Measurements from ENCODE around the gene KIF16B.
"Not testable (repeated sequence)": the region's sequence is repeated elsewhere in the genome, so short reads cannot be mapped to it uniquely, and the experiment has no call there.

KIF16B gene

DNA sequence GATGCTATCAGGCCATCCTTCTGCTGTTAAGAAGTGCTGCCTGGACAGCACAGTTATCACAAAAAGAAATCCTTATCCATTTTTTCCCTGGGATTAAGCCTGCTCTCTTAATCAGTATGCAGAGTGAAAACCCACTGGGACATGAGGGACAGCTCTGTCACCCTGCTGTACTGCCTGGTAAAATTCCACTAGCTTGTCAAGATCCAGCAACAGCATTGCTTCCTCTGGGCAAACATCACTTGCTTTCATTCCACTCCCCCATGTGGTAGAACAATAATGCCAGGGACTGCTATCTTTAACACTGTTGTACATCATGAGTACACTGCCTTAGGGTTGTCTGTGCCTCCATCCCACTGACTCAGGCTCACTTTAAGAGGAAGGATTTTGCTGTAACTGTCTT, 331.3 kb downstream of the KIF16B start:
- DNase-seq, result no peak

DNA sequence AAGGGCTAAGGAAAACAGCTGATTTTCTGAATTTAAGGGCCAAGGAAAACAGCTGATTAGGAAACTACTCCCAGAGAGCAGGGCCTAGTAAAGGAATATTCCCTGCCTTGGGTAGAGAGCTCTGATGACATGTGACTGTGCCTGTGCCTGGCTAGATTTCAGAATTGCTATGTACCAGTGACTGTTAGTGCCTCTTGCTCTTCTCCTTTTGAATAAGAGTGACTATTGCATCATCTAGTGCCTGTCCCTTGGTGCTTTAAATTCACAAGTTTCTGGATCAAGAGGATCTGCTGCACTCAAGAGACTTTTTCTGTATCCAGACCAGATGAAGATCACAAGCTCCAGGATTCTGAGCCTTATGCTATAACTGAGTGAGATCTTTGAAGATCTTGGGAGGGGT, 332.9 kb downstream of the KIF16B start:
- DNase-seq, result no peak

DNA sequence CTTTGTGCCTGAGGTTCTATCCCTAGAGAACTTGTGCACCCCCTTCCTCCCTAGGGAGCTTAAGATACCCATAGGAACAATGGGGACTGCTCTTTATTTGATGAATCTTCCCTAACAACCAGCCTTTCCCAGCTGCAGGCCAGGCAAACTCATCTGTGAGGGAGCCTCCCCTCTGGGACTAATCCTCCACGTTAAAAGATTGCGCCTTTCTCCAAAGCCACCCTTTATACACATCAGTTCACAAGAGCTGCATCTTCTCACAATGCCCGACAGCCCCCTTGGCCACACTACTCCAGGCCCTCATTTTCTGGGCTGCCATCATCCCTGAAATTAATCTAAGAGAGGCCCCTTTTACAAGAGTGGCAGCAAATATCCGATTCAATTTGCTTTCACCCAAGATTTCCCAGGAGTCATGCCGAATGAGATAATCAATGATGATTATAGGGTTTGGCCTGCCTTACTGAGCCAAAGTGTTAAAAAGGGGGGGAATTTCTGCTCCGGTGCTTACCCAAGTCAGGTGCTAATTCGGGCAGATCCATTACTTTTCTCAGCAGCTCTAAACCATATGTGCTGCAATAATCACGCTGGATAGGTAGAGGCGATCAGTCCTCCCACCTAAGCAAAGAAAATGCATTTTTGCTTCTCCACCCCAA, 336.5 kb downstream of the KIF16B start:
- DNase-seq, result no peak

DNA sequence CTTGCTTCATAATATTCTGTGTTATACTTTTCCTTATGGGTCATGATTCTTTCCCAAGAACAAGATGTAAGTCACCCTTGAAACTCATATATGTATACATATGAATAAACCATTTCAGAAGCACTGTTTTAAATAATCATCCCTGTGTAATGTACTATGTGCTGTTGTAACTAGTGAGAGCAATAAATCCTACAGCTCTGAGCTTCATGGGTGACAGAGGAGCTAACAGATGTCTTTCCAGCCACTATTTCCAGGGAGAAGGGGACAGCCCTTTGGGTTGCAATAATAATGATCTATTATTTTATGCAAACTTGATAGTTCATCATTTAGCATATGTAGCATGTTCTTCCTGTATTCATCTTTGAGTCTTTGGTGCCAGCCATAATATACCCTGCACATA, 342.8 kb downstream of the KIF16B start:
- no peak for DNase-seq

DNA sequence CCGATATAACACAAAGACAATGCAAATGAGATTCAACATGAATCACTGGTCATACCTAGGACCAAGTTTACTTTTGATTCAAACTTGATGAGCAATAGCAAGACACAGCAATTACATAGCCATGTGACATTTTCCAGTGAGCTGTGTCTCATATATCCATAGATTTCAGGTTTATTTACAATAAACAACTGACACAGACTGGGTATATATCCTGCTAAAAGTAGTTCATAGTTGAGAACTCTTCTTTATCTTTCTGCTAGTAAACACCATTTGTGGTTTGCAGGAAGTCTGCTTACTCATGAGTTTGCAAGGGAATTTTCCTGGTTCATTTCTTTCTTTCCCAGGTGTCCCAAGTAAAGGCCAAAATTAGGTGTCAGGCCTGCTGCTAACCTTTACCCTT, 343.4 kb downstream of the KIF16B start:
- DNase-seq, result no peak

DNA sequence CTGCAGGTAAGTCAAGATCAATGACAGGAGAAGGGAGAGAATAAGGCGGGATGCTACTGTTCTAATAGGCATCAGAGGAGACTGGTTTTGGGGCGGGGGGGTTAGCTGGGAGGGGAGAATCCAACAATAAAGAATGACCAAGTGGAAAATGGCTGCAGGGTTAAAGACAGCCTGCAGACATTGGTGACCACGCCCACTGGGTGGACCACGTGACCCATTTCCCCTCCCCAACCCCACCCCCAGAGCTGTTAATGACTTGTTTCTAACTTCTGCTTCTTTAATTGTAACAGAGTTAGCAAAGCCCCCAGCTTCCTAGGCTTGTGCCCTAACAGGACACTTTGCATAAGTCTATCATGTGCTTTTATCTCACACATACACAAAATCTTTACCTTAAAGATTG, 344.5 kb downstream of the KIF16B start:
- DNase-seq, result no peak

DNA sequence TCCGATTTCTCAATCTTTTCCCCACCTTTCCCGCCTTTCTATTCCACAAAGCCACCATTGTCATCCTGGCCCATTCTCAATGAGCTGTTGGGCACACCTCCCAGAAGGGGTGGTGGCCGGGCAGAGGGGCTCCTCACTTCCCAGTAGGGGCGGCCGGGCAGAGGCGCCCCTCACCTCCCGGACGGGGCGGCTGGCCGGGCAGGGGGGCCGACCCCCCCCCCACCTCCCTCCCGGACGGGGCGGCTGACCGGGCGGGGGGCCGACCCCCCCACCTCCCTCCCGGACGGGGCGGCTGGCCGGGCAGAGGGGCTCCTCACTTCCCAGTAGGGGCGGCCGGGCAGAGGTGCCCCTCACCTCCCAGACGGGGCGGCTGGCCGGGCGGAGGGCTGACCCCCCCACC, 346.3 kb downstream of the KIF16B start:
- DNase-seq, result not testable (repeated sequence)

DNA sequence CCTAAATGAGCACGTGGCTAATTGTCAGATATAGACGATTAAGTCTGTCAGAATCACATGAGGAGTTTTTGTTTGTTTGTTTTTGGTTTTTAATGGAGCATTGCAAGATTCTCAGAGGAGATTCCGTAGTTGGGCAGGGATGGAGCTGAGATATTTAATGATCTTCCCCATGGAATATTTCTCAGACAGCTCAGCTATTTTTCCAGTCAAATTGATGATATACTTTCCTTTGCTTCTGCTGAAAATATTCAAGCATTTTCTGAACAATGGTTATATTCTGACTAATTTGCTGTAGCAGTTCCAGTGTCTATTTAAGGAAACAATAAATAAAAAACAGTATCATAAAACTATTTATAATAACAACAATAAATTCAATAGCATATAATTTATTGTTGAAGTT, 348.4 kb downstream of the KIF16B start:
- no peak for DNase-seq

DNA sequence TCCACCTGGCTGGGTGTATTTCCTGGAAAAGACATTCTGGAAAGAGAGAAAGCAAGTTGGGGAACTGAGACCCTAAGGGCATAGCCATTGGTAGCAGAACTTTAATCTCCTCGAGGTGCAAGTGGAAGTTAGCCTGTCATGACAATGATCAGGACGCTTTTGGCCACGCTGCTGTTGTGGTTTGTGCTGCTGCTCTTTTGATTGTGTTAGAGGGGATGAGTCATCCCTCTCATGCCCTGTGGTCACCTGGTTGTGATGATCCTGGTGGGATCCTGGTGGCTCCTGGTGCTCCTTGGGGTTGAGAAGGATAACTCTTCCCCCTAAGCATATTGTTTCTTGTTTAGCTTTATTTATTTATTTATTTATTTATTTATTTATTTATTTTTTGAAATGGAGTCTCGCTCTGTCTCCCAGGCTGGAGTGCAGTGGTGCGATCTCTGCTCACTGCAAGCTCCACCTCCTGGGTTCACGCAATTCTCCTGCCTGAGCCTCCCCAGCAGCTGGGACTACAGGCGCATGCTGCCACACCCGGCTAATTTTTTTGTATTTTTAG, 350.3 kb downstream of the KIF16B start:
- no peak for DNase-seq

Measured in cerebellar nuclear complex (tissue), 1 donor.